Urothelium cell line (cell line): ENCODE data around the gene LARGE1.

Experiments
- DNase-seq: peaks from one replicate; pipeline ENCODE4 v3.0.0; 2011; ENCODE audit warnings: low spot score, mixed read lengths
- FAIRE-seq: peaks from 2 replicates; lab custom pipeline; 2011; peaks lifted over from hg19 to GRCh38; lab: Jason Lieb, UNC

LARGE1 gene

GRCh38 chr22:33631777-33632176 is 288.5 kb downstream of the LARGE1 start:
- peak; percentile 70 for FAIRE-seq

GRCh38 chr22:33625959-33626358 is 294.3 kb downstream of the LARGE1 start:
- DNase-seq (no peak), FAIRE-seq (no peak)

More at GRCh38 chr22:33631777-33632176, 288.5 kb downstream of the LARGE1 start:
- DNase-seq: no peak

GRCh38 chr22:33620085-33620484 is 300.2 kb downstream of the LARGE1 start:
- no peak for FAIRE-seq

GRCh38 chr22:33606504-33606903 is 313.8 kb downstream of the LARGE1 start:
- no peak for FAIRE-seq

More at GRCh38 chr22:33620085-33620484, 300.2 kb downstream of the LARGE1 start:
- DNase-seq: no peak

GRCh38 chr22:33605666-33606065 is 314.6 kb downstream of the LARGE1 start:
- no peak for FAIRE-seq
- no peak for DNase-seq

More at GRCh38 chr22:33606504-33606903, 313.8 kb downstream of the LARGE1 start:
- no peak for DNase-seq

- DNase-seq (no peak), FAIRE-seq (no peak)
Measured at GRCh38 chr22:33605221-33605620, 315.1 kb downstream of the LARGE1 start.

GRCh38 chr22:33601062-33601461 is 319.2 kb downstream of the LARGE1 start:
- no peak for DNase-seq
- FAIRE-seq: no peak

- FAIRE-seq: no peak
Measured at GRCh38 chr22:33600595-33600994, 319.7 kb downstream of the LARGE1 start.

GRCh38 chr22:33600113-33600512 is 320.2 kb downstream of the LARGE1 start:
- no peak for FAIRE-seq
- DNase-seq: no peak

More at GRCh38 chr22:33600595-33600994, 319.7 kb downstream of the LARGE1 start:
- DNase-seq: no peak

GRCh38 chr22:33599596-33599995 is 320.7 kb downstream of the LARGE1 start:
- FAIRE-seq (no peak), DNase-seq (no peak)

GRCh38 chr22:33598821-33599220 is 321.5 kb downstream of the LARGE1 start:
- DNase-seq: no peak
- no peak for FAIRE-seq

GRCh38 chr22:33597274-33597985 is 322.8 kb downstream of the LARGE1 start:
- DNase-seq (no peak), FAIRE-seq (no peak)

GRCh38 chr22:33593818-33594217 is 326.5 kb downstream of the LARGE1 start:
- FAIRE-seq: no peak

GRCh38 chr22:33591946-33592345 is 328.3 kb downstream of the LARGE1 start:
- no peak for DNase-seq
- no peak for FAIRE-seq

More at GRCh38 chr22:33593818-33594217, 326.5 kb downstream of the LARGE1 start:
- DNase-seq: no peak

- FAIRE-seq (no peak), DNase-seq (no peak)
Measured at GRCh38 chr22:33589297-33589696, 331.0 kb downstream of the LARGE1 start.

GRCh38 chr22:33588860-33589259 is 331.4 kb downstream of the LARGE1 start:
- FAIRE-seq: no peak

GRCh38 chr22:33584152-33584551 is 336.1 kb downstream of the LARGE1 start:
- no peak for FAIRE-seq
- DNase-seq: no peak

More at GRCh38 chr22:33588860-33589259, 331.4 kb downstream of the LARGE1 start:
- DNase-seq: no peak

GRCh38 chr22:33582822-33583400 is 337.4 kb downstream of the LARGE1 start:
- DNase-seq (no peak), FAIRE-seq (peak; percentile 67)

- DNase-seq (no peak), FAIRE-seq (no peak)
Measured at GRCh38 chr22:33580310-33580709, 340.0 kb downstream of the LARGE1 start.

GRCh38 chr22:33579448-33580093 is 340.7 kb downstream of the LARGE1 start:
- FAIRE-seq (no peak), DNase-seq (peak; percentile 71)

GRCh38 chr22:33578752-33579151 is 341.5 kb downstream of the LARGE1 start:
- FAIRE-seq: no peak

More at GRCh38 chr22:33578752-33579151, 341.5 kb downstream of the LARGE1 start:
- DNase-seq: no peak
